HG03139 (cell line): Measurements from ENCODE around the gene USP20.
A peak's percentile ranks its signal among the peaks of the same experiment; 100 is the strongest.

ENCODE experiments used
- ATAC-seq: cut with Tn5 transposase; IDR thresholded peaks from one replicate; pipeline ENCODE4 v1.9.1; 2021; ENCODE audit not compliant: unreplicated experiment

Gene USP20

GRCh38 chr9:129874261-129875101 is 39.2 kb downstream of the USP20 start:
- no peak for ATAC-seq

GRCh38 chr9:129875181-129875611 is 39.9 kb downstream of the USP20 start:
- no peak for ATAC-seq

GRCh38 chr9:129875687-129876395 is 40.6 kb downstream of the USP20 start:
- ATAC-seq, result no peak

- ATAC-seq, result no peak
These were observed 41.6 kb downstream of the USP20 start for GRCh38 chr9:129876815-129877214.

GRCh38 chr9:129878291-129878690 is 43.0 kb downstream of the USP20 start:
- ATAC-seq, result no peak

GRCh38 chr9:129879103-129879699 is 43.9 kb downstream of the USP20 start:
- ATAC-seq, result no peak

- no peak for ATAC-seq
These were observed 44.9 kb downstream of the USP20 start for GRCh38 chr9:129879991-129880653.

- ATAC-seq, result no peak
These were observed 45.6 kb downstream of the USP20 start for GRCh38 chr9:129880654-129881546.

GRCh38 chr9:129881547-129882324 is 46.5 kb downstream of the USP20 start:
- no peak for ATAC-seq

- peak; percentile 36 for ATAC-seq
These were observed 49.2 kb downstream of the USP20 start for GRCh38 chr9:129884220-129885017.

GRCh38 chr9:129885018-129885669 is 49.9 kb downstream of the USP20 start:
- ATAC-seq, result no peak

- peak; percentile 23 for ATAC-seq
These were observed 50.4 kb downstream of the USP20 start for GRCh38 chr9:129885670-129886106.

GRCh38 chr9:129886226-129887174 is 51.2 kb downstream of the USP20 start:
- ATAC-seq, result no peak

GRCh38 chr9:129887334-129888292 is 52.4 kb downstream of the USP20 start:
- ATAC-seq, result no peak

- ATAC-seq, result peak; percentile 47
These were observed 53.2 kb downstream of the USP20 start for GRCh38 chr9:129888293-129889121.
